Esophagus muscularis mucosa (tissue), 4 donors: Measurements from ENCODE around the gene NUCKS1.

Source experiments
- EP300 ChIP-seq: sonication (generic); formaldehyde crosslinking; IDR thresholded peaks from one replicate; pipeline ENCODE4 v1.6.1; 2017; ENCODE audit warnings: antibody characterized with exemption
- POLR2AphosphoS5 ChIP-seq, 2 donors: sonication (generic); formaldehyde crosslinking; IDR thresholded peaks; one replicate each; pipeline ENCODE4 v1.6.1; 2017; ENCODE audit warnings: antibody characterized with exemption in 2 of 2
- TF ChIP-seq, protein P1 (sequence below), 3 experiments: fragments of 200-600 bp in 2 of 3; fragments of 450-650 bp in 1 of 3; sonication (generic) in 2 of 3; IDR thresholded peaks; one replicate each; pipeline ENCODE4 v1.5.1; 2017 to 2019; ENCODE audit warnings: antibody characterized with exemption in 3 of 3, mild to moderate bottlenecking in 2 of 3, moderate library complexity in 1 of 3

DNA sequence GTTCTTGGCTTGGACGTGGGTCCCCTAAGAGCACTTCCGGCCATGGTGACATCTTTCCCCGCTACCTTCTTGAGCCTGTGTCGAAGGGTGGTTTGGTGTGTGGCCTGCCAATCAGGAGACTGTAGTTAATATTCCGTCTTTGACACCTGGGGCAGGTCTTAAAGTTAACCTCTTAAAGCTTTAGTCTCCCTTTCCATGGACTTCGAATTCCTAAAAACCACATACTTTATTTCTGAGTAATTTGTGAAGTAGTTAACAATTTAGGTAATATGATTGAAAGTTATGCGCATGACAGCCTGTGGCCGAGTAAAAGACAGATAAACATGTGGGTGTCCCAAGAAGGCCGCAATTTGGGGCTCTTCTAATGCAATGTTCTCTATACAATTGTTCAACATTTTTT, 35.5 kb upstream of the NUCKS1 start:
- TF ChIP-seq, protein P1, sequence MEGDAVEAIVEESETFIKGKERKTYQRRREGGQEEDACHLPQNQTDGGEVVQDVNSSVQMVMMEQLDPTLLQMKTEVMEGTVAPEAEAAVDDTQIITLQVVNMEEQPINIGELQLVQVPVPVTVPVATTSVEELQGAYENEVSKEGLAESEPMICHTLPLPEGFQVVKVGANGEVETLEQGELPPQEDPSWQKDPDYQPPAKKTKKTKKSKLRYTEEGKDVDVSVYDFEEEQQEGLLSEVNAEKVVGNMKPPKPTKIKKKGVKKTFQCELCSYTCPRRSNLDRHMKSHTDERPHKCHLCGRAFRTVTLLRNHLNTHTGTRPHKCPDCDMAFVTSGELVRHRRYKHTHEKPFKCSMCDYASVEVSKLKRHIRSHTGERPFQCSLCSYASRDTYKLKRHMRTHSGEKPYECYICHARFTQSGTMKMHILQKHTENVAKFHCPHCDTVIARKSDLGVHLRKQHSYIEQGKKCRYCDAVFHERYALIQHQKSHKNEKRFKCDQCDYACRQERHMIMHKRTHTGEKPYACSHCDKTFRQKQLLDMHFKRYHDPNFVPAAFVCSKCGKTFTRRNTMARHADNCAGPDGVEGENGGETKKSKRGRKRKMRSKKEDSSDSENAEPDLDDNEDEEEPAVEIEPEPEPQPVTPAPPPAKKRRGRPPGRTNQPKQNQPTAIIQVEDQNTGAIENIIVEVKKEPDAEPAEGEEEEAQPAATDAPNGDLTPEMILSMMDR (IDR thresholded peaks at IDR 0.05), result no peak
- TF ChIP-seq EP300 (no peak), POLR2AphosphoS5 (IDR thresholded peaks at IDR 0.05) (no peak)
